ENCODE data around the gene BCL2A1.
"Not testable (repeated sequence)": the region's sequence is repeated elsewhere in the genome, so short reads cannot be mapped to it uniquely, and the experiment has no call there.

Gene BCL2A1

DNA sequence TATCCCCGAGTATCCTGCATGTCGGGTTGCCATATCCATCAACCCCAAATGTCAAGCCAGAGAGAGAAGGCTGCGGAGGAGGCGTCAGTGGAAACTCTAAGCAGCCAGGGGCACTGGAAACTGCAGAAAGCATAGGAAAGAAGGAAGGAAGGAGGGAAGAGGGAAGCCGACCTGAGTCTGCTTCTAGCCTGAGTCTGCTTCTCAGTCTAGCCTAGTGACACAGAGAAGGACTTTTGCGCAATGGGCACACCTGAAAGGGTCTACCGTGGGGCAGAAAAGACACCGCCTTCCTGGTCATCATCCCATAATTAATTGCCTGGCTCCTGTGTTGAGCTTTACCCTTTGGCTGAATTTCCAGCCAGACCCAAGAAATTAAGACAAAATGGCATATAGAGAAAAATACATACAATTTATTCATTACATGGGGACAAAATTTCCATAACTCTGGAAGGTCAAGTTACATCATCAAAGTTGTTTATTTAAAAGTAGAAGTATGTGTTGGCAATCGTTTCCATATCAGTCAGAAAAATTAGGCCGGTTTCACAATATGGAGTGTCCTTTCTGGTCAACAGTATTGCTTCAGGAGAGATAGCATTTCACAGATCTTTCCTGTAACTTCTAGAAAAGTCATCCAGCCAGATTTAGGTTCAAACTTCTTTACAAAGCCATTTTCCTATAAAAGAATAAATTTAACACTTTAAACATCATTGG, 10.3 kb downstream of the BCL2A1 start:
- no peak for DNase-seq (ENCODE audit: low read depth)

DNA sequence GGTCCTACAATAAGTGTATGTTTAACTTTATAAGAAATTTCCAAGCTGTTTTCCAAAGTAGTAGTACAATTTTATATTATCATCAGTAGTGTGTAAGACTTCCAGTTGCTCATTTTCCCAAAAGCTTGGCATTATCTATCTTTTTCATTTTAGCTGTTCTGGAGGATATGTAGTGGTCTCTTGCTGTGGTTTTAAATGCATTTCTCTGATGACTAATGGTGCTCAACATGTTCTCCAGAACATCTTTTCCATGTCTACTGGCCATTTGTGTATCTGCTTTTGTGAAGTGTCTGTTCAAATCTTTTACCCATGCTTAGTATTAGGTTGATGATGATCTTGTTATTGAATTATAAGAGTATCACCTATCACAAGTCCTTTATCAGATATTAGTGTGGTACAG, 13.3 kb downstream of the BCL2A1 start:
- DNase-seq (ENCODE audit: low read depth), result no peak

DNA sequence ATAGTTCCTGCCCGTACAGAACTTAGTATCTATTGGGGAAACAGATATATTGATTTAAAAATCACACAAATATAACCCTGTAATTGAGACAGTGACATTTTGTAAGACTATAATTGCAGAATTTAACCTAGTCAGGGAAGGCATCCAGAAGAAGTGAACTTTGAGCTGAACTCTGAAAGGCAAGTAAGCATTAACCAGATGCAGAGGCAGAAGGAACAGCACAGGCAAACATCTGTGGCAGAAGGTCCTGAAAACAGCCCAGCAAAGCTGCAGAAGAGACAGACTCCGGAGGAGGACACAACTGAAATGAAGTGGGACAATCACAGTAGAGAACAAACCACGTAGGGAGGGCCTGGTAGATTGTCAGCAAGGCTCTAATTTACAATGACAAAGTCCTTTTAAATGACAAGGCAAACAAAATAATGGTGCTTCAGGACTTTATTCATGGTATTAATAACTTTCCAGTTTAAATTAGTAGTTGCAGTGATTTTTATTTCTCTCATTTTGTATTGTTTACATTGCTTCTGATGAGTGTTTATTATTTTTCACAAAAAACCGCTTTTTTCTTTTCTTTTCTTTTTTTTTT, 14.5 kb downstream of the BCL2A1 start:
- no peak for DNase-seq (ENCODE audit: low read depth)

DNA sequence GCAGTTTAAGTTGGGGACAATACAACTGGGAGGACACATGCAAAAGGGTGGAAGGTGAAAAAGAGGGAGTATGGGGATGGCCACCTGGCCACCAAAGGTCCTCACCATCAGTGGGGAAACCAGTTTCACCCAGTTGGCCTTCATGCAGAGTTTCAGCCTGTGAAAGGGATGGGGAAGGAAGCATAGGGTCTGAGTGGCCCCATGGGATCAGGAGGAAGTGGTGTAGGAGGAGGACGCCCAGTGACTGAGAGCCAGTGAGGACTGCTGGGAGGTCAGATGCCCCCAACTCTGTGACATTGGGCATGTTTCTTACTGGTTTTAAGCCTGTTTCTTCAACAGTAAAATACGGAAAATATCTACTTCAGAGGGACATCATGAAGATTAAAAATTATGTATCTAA, 16.3 kb downstream of the BCL2A1 start:
- no peak for DNase-seq (ENCODE audit: low read depth)

DNA sequence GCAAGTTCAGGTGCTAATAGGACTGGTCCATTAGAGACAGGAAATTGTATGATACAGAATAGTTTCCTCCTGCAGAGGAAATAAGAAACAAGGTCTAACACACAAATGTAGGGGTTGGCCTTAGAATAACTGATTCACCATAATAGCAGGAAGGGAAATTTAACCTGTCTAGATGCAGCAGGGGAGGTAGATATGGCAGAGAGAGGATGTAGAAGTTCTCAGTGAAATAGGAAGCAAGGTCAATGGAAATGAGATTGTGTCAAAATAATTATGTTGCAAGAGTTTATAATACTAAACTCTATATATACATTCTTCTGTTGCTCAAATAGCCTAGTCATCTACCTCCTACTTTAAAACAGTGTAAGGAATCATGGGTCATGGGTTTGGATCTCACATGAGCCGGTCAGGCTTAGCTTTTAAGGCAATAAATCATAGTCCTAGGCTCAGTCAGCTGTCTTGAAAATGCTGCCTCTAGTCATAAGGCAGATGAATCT, 17.0 kb downstream of the BCL2A1 start:
- DNase-seq (ENCODE audit: low read depth), result no peak

DNA sequence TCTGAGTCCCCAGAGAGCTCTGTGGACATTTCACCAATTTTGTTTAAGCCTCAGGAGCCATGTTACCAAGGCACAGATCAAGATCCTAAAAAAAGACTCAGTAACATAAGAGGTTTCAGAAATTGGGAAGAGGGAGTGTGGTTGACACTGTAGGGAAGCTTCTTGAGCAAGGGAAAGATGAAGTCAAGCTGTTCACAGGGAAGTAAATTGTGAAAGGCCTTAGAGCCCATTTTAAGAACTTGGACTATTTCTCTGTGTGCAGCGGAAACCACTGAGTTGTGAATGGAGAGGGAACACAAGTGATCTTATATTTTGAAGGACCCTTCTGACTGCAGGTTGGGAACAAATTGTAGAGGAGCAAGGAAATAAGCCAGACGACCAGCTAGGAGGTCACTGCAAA, 18.7 kb downstream of the BCL2A1 start:
- no peak for DNase-seq (ENCODE audit: low read depth)

DNA sequence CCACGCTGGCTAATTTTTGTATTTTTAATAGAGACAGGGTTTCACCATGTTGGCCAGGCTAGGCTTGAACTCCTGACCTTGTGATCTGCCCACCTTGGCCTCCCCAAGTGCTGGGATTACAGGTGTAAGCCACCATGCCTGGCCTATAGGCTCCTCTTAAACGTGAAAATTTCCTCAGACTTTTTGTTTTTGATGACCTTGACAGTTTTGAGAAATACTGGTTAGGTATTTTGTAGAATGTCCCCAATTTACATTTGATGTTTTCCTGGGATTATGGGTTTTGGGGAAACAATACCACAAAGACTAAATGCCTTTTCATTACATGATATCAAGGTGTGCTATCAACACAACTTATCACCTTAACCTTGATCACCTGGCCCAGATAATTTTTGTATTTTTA, 20.7 kb downstream of the BCL2A1 start:
- no peak for DNase-seq (ENCODE audit: low read depth)

DNA sequence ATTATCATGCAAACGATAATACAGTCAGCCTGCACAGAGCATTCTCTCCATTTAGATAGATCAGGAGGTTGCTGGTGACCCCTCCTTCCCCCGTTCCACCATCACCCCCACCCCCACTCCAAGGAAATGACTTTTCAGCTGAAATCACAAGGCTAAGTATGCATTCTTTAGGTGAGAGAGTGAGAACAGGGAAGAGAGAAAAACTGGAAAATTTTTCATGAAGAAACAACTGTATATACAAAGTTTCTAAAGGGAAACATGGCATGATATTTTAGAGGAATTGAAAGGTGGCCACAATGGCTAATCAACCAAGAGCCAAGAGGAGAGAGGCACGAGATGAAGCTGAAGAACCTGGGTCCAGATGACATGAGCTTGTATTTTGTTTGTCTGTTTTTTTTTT, 22.2 kb downstream of the BCL2A1 start:
- DNase-seq (ENCODE audit: low read depth), result no peak

DNA sequence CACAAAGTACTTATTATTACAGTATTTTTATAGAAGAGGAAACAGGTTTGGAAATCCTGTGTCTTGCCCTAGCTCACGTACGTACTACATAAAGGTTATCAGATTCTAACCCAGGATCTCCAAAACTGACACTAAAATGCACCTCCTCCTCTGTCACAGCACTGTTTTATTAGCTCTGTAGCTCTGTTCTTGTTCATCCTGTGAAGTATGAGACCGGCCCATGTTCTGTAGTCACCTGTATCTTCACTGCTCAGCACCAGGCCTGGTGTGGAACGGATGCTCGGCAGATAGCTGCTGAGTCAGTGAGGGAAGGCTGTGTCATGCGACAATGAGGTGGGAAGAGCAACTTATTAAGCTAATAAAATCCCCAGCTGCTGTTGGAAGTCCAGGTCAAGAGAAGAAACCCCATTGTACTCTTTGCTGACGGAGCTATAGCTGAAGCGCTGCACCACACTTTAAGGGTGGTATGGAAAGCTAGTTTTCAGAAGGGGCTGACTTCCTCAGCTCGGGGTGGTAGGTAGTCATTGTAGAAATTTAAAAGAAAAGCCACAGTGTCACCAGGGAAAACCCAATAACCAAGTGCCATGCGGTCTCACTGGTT, 22.8 kb downstream of the BCL2A1 start:
- no peak for DNase-seq (ENCODE audit: low read depth)

DNA sequence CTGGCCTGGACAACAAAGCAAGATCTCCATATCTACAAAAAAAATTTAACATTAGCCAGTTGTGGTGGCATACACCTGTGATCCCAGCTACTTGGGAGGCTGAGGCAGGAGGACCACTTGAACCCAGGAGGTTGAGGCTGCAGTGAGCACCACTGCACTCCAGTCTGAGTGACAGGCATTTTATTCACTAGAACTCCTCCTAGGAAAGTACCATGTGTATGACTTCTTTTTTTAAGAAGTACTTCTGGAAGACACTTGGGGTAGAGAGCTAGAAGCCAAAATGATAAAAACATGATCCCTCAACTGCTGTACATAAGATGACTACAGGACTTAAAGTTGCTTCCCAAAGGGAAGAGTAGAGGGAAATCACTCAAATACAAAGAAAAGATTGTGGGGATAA, 24.0 kb downstream of the BCL2A1 start:
- DNase-seq (ENCODE audit: low read depth), result no peak

DNA sequence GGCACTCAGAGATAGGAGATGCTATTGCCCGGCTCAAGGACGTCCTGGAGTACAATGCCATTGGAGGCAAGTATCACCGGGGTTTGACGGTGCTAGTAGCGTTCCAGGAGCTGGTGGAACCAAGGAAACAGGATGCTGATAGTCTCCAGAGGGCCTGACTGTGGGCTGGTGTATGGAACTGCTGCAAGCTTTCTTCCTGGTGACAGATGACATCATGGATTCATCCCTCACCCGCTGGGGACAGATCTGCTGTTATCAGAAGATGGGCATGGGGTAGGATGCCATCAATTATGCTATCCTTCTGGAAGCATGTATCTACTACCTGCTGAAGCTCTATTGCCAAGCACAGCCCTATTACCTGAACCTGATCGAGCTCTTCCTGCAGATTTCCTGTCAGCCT, 26.4 kb downstream of the BCL2A1 start:
- DNase-seq (ENCODE audit: low read depth), result no peak

DNA sequence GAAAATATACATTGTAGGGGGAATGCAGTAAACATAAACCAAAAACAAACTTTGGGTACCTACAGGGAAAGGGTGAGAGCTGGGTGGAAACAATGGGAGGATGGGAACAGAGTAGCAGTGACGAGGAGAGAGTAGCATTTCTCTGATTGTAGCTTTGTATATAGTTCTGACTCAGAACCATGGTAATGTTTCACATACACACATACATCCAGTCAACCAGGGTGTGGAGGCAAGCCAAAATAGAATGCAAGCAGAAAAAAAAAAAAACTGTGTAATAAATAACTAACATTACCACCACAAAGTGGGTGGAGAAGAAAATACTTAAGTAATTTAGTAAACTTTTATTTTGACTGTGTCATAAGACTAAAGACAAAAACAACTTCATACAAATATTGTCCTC, 27.2 kb downstream of the BCL2A1 start:
- DNase-seq (ENCODE audit: low read depth), result no peak

DNA sequence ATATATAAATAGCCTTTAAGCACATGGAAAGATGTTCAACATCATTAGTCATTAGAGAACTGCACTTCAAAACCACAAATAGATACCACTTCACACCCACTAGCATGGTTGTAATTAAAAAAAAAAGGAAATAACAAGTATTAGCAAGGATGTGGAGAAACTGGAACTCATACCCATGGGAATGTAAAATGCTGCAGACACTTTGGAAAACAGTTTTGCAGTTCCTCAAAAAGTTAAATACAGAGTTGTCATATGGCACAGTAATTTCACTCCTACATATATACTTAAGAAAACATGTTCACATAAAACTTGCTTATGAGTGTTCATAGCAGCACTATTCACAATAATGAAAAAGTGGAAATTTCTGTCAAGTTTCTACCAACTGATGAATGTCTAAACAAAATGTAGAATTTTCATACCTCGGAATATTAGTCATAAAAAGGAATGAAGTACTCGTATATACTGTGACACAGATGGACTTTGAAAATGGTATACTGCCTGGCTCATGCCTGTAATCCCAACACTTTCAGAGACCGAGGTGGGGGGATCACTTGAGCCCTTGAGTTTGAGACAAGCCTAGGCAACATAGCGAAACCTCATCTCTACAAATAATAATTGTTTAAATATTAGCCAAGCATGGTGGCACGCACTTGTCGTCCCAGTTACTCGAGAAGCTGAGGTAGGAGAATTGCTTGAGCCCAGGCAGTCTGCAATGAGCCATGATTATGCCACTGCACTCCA, 28.1 kb downstream of the BCL2A1 start:
- DNase-seq (ENCODE audit: low read depth), result no peak

DNA sequence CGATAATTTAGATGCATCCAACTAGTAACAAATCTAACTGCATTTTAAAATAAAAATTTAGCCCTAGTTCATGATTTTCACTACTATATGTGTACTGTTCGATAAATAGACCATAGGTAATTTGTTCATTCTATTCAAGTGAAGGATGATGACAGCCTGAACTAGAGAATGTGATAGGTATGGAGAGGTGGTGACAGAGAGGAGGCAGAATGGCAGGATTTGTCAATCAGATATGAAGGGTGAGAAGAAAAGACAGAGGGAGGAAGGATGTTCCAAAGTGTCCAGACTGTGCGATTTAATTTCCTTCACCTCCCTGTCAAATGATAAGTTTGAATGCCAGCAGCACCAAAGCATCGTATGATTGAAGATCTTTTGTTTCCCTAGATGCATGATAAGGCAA, 31.6 kb downstream of the BCL2A1 start:
- no peak for DNase-seq (ENCODE audit: low read depth)

DNA sequence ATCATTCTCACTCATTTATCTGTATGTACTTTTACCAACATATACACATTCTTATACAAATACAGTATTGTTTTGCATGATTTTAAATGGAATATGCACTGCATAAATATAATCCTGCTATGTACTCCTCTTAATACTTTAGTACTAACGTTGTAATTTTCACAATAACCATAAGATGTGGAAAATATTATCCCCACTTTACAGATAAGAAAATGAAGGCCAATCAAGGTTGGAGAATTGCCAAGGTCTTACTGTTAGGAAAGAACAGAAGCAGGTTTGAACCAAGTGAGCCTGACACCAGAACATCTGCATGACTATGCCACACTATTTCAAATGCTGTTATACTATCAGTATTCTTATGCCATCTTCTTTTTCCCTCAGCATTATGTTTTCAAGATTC, 32.9 kb downstream of the BCL2A1 start:
- DNase-seq (ENCODE audit: low read depth), result no peak

DNA sequence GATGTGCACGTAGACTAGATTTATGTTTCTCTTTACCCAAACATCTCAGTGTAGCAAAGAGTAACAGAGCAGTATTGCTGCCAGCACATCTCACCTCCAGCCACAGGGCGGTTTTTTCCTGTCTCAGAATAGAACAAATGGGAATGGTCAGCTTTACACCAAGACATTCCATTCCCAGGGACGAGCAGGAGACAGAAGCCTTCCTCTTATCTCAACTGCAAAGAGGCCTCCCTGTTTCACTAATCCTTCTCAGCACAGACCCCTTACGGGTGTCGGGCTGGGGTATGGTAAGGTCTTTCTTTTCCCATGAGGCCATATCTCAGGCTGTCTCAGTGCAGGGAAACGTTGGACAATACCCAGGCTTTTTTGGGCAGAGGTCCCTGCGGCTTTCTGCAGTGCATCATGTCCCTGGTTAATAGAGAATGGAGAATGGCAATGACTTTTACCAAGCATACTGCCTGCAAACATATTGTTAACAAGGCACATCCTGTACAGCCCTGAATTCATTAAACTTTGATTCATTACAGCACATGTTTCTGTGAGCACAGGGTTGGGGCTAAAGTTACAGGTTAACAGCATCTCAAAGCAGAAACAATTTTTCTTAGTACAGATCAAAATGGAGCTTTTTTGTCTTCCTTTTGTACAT, 35.3 kb downstream of the BCL2A1 start:
- not testable (repeated sequence) for DNase-seq (ENCODE audit: low read depth)

DNA sequence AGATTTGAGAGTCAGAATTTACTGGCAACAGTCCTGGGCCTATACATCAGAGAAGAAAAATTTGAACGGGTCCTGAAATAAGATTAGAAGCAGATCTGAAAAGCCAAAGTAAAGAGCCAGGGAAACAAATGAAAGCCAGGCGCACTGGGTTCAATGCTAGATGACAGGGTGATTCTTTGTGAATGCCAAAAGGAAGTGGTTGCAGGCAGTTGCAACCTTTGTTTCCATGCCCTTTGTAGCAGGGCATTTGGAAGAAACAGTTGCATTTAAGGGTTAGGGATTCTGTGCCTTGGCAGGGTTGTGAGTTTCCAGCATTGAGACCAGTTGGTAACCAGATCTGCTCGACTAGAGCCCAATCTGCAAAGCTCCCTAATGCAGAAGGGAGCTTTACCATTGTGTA, 37.8 kb downstream of the BCL2A1 start:
- no peak for DNase-seq (ENCODE audit: low read depth)

DNA sequence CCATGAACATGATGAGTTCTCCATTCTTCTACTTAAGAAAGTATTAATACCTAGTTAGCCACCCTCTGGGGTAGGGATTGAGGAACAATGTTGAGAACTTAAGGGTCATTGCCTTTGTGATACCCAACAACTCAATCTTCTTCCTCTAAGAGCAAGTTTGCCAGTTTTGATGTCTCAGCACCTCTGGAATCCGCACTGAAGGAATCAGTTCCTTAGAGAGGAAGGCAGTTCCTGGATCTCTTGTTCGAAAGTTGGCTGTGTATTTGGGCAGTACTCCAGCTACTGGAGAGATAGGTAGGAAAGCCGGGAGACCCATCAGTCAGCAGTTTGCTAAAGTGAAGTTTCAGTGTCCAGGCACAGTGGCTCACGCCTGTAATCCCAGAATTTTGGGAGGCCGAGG, 38.5 kb downstream of the BCL2A1 start:
- DNase-seq (ENCODE audit: low read depth), result no peak

DNA sequence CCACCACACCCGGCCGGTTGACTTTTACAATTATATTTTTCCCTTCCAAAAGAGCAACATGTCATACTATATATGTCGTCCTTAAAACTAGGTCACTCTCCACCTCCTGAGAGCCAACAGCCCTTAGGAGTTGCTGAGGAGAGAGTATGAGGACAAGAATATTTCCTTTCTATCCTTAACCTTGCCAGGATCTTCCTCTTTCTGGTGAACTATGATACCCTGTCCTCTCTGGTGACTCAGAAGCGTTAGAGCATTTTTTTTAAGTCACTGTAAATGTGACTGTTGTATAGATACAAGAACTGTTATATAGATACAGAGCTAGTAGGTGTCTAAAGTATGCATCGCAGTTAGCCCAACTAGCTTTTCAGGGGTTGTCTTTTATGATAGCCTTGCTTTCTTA, 40.5 kb downstream of the BCL2A1 start:
- DNase-seq (ENCODE audit: low read depth), result no peak

DNA sequence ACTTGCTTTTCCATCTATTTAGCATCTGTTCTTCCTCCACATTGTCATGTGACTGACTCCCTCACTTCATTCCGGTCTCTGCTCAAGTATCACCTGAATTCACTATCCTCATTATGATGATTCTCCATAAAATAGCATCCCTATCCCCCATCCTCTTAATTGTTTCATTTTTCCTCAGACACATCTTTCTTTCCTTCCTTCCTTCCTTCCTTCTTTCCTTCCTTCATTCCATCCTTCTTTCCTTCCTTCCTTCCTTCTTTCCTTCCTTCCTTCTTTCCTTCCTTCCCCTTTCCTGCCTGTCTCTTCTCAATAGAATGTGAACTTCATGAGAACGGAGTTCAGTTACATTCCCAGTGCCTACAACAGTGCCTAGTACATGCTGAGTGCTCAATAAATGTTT, 41.6 kb downstream of the BCL2A1 start:
- no peak for DNase-seq (ENCODE audit: low read depth)

DNA sequence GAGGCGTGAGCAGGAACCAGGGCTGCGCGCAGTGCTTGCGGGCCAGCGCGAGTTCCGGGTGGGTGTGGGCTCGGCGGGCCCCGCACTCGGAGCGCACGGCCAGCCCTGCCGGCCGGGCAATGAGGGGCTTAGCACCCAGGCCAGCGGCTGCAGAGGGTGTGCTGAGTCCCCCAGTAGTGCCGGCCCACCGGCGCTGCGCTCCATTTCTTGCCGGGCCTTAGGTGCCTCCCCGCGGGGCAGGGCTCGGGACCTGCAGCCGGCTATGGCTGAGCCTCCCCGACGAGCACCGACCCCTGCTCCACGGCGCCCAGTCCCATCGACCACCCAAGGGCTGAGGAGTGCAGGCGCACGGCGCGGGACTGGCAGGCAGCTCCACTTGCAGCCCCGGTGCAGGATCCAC, 44.9 kb downstream of the BCL2A1 start:
- not testable (repeated sequence) for DNase-seq (ENCODE audit: low read depth)

DNA sequence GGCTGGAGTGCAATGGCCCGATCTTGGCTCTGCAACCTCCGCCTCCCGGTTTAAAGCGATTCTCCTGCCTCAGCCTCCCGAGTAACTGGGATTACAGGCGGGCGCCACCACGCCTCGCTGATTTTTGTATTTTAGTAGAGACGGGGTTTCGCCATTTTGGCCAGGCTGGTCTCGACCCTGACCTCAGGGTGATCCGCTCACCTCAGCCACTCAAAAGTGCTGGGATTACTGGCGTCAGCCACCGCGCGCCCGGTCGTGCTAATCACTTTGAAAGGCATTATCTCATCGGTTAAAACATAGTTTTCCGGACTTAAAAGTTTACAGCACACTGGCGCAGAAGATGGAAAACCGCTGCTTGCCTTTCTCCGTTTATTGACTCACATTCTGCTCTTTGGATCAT, 46.6 kb downstream of the BCL2A1 start:
- no peak for DNase-seq (ENCODE audit: low read depth)

Data from stimulated activated CD8-positive, alpha-beta memory T cell treated with anti-CD3 and anti-CD28 coated beads, Interleukin-15, amount 100 ng/mL, for 24 hours (primary cell).